ENCODE data around the gene BTBD17.

The BTBD17 gene

DNA sequence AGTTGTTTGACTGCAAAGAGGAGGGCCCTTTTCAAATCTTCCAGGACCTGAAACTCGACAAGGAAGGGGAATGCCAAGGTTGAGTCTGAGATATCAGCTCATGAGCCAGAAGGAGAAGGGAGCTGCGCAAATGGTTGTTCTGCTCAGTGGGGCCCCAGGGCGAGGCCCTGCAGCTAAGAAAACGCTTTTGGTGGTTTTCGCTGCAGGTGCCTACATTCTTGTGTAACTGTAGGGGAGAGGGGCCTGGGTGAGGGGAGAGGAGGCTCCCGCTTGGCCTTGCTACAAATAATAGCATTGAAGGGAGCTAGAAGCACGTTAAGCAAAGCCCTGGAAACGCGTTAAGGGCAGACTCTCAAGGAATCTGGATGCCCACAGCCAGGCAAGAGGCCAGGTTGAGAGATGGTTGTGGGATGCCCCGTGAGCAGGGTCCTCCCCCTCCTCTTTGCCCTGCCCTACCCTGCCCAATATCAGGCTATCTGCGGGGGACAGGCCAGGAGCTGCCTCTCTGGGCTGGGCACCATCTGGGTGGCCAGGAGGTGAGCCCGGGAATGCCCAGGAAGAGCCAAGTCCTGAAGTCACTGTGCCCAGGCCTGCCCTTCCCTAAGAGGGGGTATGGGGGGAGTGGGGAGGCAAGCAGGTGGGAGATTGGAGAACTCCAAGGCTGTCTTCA is 27.6 kb upstream of the BTBD17 start:
- no peak for DNase-seq

DNA sequence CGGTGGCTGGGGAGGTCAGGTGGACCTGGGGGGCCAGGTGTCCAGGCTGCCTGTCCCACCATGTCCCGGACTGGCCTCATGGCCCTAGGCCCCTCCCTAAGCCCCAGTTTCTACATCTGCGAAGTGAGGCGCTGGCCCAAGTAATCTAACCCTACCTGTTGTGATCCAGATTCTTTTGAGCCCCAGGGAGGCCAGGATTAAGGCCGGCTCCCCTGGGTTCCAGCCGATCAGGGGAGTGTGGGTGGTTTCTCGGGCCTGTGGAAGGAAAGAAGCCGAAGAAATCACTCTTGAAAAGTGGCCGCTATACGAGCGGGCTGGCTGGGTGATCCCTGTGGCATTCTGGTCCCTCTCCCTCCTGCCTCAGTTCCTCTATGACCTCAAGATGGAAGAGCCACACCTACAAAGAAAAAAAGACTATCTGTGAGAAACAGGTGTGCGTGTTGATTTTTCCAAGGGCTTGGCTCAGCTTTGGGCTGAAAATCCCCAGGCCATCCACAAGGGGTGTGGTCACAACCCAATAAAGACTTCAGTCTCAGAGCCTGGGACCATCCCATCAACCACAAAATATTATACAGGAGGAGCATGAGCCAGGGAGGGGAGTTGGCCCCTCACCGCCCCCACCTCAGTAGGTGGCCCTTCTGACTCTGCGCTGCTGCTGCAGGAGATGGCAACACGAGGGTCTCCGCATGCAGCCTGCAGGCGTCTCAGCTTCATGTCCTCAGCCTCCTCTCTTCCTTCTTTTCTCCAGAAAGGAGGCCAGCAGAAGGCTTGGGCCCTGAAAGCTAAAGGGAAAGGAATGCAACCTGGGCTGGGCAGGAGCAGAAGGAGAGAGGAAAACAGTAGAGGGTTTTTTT is 25.9 kb upstream of the BTBD17 start:
- DNase-seq: no peak

DNA sequence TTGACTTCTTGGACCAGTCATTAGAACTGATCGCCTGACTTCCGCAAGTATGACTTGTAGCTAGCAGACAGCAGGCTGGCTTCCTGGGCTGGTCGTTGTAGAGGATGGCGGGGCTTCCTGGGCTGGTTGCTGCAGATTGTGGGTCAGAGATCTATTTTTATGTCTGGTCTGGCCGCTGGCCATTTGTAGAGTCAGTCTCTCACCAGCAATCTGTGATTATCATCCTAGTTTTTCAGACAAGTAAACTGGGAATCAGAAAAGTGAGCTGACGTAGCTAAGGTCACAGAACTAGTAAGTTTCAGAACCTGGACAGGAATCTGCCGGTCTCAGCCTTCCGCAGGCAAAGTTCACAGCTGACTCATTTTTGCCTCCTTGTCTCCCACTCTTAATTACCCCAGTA is 24.7 kb upstream of the BTBD17 start:
- DNase-seq: peak in 1 of 56 donors; percentile 27

DNA sequence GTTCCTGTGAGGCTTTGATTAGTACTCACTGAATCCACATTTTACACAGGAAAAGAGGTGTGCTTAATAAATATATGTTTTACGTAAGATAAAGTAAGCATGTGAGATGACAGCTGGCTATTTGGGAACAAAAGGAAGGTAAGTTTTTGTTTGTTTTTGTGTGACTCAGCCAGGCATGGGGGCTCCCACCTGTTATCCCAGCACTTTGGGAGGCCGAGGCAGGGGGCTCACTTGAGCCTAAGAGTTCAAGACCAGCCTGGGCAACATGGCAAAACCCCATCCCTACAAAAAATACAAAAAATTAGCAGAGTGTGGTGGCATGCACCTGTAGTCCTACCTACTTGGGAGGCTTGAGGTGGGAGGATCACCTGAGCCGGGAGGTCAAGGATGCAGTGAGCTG is 23.5 kb upstream of the BTBD17 start:
- no peak for DNase-seq

DNA sequence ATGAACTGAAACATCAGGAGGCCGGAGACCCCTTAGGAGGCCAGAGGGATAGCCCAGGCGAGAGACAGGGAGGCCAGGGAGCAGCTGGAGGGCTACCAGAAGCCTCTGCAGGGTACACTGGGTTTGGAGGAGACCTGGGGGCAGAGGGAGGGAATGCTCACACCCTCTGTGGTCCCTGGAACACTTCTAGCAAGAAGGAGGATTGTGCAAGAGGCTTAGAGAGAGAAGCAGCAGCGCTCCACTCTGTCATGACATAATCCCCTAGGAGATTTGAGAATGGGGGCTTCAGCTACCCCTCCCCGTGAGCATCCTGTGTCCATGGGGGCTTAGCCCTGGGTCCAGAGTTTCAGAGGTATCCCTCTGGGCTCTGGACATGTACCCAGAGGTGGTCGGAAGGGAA is 21.5 kb upstream of the BTBD17 start:
- DNase-seq: no peak

DNA sequence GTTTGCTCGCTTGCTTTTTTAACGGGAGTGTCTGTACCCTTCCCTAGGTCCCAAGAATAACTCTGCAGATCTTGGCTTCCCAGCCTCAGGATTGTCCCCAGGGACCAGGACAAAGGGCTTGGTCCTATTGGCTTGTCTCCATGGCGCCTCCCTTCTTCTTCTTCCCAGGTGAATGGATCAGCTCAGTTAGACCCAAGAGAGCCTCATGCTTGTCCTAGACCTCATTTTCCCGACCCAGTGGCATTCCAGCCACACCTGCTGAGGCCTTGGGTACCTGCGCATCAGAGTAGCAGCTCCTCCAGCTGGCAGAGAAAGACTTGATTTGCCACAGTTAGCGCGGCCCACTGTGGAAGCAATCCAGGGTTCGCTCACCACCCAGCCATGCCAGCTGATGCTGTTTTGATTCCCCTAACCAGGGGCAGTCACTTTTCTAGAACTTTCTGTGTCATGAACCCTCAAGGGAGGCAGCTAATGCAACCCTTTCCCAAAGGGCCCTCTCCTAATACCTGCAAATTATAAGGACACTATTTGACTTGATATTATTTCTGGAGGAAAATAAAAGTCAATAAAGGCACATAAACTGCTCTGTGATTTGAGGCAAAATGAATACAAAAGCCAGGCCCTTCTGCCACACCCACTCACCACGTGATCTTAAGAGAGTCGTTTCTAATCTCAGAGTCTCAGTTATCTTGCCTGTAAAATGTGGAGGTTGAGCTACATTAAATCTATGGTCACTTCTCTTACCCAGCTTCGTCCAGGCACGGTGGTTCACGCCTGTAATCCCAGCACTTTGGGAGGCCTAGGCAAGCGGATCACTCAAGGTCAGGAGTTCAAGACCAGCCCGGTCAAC is 19.5 kb upstream of the BTBD17 start:
- DNase-seq: no peak

DNA sequence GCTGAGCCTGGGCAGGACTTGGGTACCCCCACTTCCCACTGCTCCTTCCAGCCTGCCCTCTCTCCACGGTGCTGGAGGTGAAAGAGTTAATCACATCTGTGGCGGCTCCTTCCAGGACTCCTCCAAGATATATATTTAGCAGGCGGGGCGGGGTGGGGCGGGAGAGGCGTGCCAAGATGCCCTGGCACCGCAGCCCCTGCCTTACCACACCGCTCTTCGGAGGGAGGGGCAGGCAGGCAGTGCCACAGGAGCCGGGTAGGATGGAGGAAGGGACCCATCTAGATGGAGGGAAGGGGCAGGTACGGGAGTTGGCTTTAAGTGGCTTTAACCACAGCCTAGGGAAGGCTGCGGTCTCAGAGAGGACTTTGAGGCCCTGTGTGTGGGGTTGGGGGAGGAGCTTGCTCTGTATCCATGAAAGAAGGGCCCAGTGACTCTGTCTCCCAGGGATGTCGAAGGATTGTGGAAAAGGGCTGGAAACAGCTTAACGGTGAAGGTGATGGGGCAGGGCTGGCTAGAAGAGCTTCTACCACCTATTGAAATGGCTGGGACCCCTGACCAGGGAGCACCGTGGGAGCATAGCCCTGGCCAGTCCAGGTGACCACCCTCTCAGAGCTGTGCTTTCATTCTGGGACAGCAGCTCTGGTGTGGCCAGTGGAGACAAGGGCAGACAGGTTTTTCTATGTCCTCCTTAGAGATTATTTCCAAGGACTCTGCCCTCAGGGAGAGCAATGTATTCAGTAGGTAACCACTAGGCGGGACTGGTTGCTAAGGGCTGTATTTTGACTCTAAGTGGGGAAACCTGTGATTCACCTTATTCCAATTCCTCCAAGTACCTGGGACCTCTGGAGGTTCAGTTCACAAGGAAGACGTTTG is 18.7 kb upstream of the BTBD17 start:
- no peak for DNase-seq

DNA sequence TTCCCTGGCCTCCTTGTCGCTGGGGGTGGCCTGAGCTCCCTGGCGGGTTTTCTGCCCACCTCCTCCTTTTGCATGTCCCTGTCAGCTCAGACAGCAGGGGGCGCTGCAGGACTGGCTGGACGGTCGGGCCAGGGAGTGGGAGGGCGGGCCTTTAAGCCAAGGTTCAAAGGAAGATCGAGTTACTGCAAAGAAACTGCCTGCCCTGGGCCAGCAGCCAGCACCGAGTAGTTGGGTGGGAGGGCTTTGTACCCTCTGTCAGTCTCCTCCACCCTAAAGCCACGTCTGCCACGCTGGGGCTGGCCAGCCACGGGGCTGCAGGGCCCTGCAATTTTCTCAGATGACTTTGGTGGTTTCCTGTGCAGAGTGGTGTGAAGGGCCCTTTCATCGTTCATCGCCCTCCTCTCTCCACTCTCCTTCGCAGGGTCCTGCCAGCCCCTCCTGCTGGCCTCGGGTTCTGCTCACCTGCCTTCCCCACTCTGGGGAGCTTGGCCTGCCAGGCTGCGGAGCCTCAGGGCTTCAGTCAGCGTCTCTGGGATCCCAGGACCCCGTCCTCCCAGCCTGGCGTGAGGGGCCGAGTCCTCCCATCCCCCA is 17.9 kb upstream of the BTBD17 start:
- DNase-seq: peak; percentile 37 to 95 (median 74)

DNA sequence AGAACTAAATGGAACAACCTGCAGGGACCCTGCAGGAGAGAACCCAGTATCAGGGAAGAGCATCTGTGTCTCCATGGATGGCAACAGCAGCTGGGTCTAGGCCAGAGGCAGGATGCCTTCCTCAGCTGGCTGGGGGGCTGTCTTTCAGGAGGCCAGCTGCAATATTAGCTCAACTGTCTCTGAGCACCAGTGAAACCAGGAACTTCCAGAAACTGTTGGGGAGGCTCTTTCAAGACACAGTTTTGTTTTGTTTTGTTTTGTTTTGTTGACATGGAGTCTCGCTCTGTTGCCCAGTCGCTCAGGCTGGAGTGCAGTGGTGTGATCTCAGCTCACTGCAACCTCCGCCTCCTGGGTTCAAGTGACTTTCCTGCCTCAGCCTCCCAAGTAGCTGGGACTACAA is 13.2 kb upstream of the BTBD17 start:
- peak in 2 of 56 donors; percentile 15 to 23 for DNase-seq

DNA sequence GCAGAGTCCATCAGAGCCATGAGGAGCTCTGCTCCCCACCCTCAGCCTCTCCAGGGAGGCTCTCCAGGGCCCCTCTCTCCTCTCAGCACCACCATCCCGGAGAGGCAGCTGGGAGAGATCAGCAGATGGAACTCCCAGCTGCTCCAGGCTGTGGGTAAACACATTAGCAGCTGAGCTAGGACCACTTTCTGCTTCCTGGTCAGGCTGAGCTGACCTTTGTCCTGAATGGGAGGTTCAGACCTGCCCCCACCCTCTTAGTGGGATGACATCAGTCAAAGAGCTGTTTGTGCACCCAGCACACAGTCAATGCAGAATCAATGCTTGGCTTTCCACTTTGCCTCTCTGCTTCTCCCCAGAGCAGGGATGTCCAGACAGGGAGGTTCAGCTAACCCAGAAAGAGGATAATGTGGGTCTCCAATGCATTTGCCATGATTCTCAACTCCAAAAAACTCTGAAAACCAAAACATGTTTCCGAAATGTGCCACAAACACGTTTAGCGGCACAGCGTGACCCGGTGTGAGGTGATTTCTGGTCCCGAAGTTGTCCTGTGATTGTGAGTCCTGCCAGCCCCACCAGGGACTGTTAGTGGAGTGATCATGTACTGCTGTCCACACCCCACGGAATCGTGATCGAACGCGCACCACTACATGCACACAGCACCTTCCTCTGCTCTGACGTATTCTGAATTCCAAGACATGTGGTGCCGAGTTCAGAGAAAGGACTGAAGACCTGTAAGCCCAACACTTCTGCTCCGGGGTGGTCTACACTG is 12.4 kb upstream of the BTBD17 start:
- peak in 52 of 56 donors; percentile 15 to 90 (median 64) for DNase-seq

DNA sequence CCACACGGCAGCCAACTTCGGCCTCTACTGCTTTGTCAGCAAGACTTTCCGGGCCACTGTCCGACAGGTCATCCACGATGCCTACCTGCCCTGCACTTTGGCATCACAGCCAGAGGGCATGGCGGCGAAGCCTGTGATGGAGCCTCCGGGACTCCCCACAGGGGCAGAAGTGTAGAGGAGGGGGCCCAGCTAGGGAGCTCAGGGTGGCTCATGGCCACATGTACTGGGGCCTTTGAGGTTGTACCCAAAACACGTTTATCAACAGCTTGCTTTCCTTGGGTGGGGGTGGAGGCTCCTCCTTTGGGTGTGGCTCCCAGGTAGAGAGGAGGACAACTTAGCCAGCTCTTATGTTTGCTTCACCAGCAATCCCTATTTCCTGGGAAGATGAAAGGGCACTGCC is 10.8 kb upstream of the BTBD17 start:
- DNase-seq: no peak

DNA sequence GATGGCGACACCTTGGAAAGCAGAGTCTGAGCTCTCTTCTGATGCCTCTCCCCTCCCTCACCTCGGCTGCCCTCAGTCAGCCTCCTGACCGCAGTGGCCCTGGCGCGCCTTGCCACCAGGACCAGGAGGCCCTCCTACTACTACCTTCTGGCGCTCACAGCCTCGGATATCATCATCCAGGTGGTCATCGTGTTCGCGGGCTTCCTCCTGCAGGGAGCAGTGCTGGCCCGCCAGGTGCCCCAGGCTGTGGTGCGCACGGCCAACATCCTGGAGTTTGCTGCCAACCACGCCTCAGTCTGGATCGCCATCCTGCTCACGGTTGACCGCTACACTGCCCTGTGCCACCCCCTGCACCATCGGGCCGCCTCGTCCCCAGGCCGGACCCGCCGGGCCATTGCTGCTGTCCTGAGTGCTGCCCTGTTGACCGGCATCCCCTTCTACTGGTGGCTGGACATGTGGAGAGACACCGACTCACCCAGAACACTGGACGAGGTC is 10.0 kb upstream of the BTBD17 start:
- no peak for DNase-seq

DNA sequence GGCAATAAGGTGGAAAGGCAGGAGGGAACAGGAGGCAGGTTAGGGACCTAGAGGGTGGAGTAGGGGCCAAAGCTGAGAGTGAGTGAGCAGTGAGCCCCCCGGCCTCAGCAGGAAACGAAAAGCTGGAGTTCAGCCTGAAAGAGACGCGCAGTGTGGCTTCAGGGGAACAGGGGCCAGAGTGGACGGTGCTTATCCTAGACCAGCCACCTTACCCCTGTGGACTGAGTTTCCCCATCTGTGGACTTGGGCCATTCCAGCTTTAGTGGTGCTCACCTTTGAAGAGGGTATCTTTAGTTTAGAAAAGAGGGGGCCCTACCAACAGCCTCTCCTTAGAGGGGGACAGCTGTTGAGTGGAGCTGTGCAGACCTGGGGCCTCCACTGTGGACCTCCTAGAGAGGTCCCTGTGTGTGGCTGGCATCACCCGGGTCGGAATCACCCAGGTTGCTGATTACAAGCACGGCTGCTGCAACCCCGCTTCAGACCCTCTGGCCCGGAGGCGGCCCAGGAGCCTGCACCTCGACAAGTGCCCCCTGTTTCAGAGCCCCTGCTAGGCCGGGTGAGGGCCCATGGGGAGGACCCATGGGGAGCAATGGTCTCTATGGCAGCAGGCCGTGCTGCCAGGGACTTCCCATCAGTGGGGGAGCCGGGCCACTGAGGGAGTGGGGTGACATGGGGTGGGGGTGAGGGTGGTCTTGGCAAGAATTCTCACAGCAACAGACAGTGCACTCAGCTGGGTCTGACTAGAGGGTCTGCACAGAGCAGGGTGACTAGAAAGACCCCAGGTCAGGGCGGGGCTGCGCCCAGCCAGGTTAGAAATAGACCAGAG is 8.2 kb upstream of the BTBD17 start:
- DNase-seq: no peak

DNA sequence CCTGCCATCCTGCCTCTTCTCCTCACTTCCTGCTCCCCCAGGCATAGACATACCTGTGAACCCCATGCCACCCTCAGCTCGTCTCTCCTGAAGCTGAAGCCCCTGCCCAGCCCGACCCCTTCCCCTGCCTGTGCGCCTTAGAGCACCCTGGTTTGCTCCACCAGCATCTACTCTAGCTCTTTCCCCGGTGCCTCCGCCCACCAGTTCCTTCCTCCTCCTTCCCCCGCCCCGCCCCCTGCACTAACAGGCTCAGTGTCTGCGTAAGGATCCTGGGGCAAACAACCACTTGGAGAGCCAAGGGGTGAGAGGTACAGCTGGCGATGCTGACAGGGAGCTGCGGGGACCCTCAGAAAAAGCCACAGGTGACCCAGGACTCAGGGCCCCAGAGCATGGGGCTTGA is 7.6 kb upstream of the BTBD17 start:
- DNase-seq: peak in 1 of 56 donors; percentile 16

DNA sequence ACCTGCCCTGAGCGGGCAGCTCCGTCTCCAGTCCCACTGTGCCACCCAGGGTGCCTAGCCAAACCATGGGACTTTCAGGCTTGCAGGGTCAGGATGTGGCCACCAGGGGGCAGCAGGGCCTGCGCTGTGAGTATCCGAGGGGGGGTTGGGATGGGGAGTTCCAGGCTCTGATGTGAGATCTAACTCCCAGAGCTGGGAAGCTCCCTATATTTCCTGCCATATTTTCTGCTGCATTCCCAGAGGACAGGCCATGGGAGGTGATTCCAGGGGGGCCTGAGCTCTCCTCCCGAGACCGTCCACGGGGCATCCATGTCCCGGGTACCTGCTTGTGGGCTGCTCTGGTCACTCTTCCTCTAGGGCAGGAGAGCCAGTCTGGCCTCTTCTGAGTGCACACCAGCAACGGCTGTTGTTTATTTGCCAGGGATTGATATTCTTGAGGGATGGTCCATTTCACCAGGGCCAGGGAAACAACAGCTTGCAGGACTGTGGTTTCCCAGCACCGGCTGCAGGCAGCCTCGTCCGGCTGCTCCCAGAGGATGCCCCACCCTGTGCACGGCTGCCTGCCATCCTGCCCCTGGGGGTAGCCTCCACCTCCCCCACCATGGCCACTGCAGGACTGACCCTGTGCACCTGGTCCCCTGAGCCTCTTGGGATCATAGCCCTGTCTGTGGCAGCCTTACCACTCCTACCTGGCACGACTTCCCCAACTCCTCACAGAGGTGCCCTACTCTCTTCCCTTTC is 6.8 kb upstream of the BTBD17 start:
- peak in 53 of 56 donors; percentile 18 to 87 (median 63) for DNase-seq

DNA sequence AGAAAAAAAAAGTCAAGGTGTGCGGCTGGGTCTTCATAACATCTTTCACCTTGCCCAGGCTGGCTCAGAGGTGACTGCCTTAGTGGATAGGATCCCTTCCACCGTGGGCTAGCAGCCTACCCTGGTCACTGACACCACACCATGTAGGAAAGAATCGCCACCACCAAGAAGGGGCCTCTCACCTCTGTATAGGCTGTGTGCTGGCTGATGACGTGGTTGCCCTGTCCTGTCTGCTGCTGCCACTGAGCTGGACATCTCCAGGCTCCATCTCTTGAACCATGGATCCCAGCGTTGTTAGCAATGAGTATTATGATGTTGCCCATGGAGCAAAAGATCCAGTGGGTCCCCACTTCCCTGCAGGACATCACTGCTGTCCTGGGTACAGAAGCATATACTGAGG is 5.5 kb upstream of the BTBD17 start, which contains the start of gene GPR142:
GPR142 (plus strand) TSS at position 301 of the 400 bp plus-strand sequence. CDS start 2,035 bp downstream, outside the sequence.
- no peak for DNase-seq

DNA sequence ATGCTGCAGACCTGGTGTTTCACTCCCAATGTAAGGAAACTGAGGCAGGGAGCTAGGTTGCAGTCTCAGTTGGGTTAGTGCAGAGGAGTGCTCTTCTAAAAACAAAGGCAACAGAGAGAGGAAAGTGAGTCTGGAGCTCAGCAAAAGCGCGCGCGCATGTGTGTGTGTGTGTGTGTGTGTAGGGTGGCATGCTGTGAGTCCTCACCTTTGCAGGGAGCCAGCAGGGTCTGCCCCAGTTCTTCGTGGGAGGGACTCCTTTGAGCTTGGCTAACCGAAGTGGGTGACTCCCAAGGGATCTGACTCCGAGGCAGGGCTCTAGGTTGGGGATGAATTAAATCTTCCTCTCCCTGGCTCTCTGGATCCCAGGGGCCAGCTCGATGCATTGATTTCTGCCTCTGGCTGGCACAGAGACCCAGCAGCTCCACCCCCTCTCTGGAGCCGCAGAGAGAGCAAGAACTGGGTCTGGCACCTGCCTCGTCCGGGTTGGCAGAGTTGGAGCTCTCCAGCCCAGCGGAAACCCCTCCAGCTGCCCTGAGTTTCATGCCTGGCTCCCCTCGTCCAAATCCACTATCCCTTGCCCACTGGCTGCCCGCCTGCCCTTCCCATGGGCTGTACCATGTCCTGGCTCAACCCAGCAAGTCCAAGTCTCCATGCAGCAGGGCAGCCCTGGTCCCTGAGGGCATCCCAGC is 1.3 kb upstream of the BTBD17 start:
- peak in 42 of 56 donors; percentile 13 to 76 (median 45) for DNase-seq

Measured in amygdala (tissue), 56 donors.